ENCODE measurements around the gene KRT32. TPM values are rescaled to one million over a fixed set of nuclear protein-coding genes. Genes with fewer than 3 reads are reported as not detected.
A peak's percentile ranks its signal among the peaks of the same experiment; 100 is the strongest.

Gene KRT32
- total RNA-seq, 1 experiment from 2014 or later = not detected

DNA sequence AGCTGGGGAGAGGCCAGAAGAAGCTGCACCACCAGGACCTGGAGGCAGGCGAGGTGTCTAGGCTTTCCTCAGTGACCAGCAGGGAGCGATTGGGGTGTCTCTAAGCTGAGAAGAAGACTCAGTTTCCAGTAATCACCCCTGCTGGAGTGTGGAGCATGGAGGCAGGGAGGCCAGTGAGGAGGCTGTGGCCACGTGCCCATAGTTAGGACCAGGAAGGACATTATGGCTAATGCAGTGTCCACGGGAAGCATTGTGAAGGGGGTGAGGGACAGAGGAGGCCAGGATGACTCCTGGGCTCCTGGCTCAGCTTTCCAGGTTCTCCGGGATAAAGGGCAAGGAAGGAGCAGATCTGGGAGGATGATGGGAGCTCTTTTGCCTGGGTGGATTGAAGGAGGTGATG is 32.5 kb upstream of the KRT32 start:
- peaks cover 6% of the 10 kb centered on the region for H3K4me1 Mint-ChIP-seq (ENCODE audit: low read depth, unreplicated experiment)
- no peak for DNase-seq
- intact Hi-C loops (cut with micrococcal nuclease; ENCODE audit: unreplicated experiment) = loop anchor here (10.0 kb wide), 1 partner anchor 175 kb away; no protein-coding TSS in a partner anchor
- POLR2A ChIA-PET = no interaction called here
- no peaks in the 10 kb centered on the region for H3K9me3 Mint-ChIP-seq (ENCODE audit: unreplicated experiment)
- H3K27ac Mint-ChIP-seq (ENCODE audit: unreplicated experiment) = no peak overlapping the region
- H3K36me3 Mint-ChIP-seq (ENCODE audit: insufficient read depth, unreplicated experiment) = no peaks in the 10 kb centered on the region
- Histone ChIP-seq H3K4me3 (ENCODE audit: low read depth, low read length) (no peak overlapping the region), H3K9me3 (no peaks in the 10 kb centered on the region), H3K27me3 (replicated peaks; ENCODE audit: control insufficient read depth, insufficient read depth, low read length) (no peaks in the 10 kb centered on the region), H3K4me1 (no peaks in the 10 kb centered on the region; the same call in 1 of the 2 replicates), H3K36me3 (ENCODE audit: control insufficient read depth, insufficient read depth, low read length) (no peaks in the 10 kb centered on the region)
- CTCF ChIA-PET = no interaction called here
- H3K27me3 Mint-ChIP-seq (ENCODE audit: insufficient read depth, unreplicated experiment) = no peaks in the 10 kb centered on the region
- H3K4me3 Mint-ChIP-seq (ENCODE audit: unreplicated experiment) = no peak overlapping the region
- no TSS peak for BruUV-seq (replicated peaks)
- TF ChIP-seq, protein P1, sequence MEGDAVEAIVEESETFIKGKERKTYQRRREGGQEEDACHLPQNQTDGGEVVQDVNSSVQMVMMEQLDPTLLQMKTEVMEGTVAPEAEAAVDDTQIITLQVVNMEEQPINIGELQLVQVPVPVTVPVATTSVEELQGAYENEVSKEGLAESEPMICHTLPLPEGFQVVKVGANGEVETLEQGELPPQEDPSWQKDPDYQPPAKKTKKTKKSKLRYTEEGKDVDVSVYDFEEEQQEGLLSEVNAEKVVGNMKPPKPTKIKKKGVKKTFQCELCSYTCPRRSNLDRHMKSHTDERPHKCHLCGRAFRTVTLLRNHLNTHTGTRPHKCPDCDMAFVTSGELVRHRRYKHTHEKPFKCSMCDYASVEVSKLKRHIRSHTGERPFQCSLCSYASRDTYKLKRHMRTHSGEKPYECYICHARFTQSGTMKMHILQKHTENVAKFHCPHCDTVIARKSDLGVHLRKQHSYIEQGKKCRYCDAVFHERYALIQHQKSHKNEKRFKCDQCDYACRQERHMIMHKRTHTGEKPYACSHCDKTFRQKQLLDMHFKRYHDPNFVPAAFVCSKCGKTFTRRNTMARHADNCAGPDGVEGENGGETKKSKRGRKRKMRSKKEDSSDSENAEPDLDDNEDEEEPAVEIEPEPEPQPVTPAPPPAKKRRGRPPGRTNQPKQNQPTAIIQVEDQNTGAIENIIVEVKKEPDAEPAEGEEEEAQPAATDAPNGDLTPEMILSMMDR (IDR thresholded peaks at IDR 0.05; ENCODE audit: insufficient read depth in 1 of 2, low read depth in 1 of 2, low read length in 1 of 2, severe bottlenecking in 1 of 2, unreplicated experiment in 1 of 2) = no peak

DNA sequence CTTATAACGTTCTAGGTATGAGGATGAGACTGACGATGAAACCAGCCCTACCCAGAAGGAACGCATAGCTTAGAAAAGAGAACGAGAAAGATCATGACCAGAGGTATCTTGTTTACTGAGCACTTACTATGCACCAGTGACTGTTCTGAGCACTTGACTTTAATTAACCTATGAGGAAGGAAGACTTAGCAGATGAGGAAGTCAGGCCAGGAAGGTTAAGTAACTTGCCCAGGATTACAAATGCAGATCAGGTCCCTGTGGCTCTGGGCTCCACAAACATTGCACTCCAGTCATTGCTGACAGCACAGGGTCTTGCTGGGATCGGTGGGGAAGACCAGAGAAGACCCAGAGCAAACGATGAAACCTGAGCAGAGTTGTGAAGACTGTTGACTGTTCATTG is 31.1 kb upstream of the KRT32 start:
- no peaks in the 10 kb centered on the region for H3K27me3 Mint-ChIP-seq (ENCODE audit: insufficient read depth, unreplicated experiment)
- H3K9me3 ChIP-seq = no peaks in the 10 kb centered on the region
- peaks cover 6% of the 10 kb centered on the region for H3K4me1 Mint-ChIP-seq (ENCODE audit: low read depth, unreplicated experiment)
- H3K36me3 ChIP-seq (ENCODE audit: control insufficient read depth, insufficient read depth, low read length) = no peaks in the 10 kb centered on the region
- no peak for DNase-seq
- intact Hi-C loops (cut with micrococcal nuclease; ENCODE audit: unreplicated experiment) = loop anchor here (10.0 kb wide), 1 partner anchor 173 kb away; no protein-coding TSS in a partner anchor
- no peaks in the 10 kb centered on the region; the same call in 1 of the 2 replicates for H3K4me1 ChIP-seq
- H3K4me3 Mint-ChIP-seq (ENCODE audit: unreplicated experiment) = no peak overlapping the region
- no TSS peak for BruUV-seq (replicated peaks)
- H3K36me3 Mint-ChIP-seq (ENCODE audit: insufficient read depth, unreplicated experiment) = no peaks in the 10 kb centered on the region
- H3K27ac Mint-ChIP-seq (ENCODE audit: unreplicated experiment) = no peak overlapping the region
- TF ChIP-seq, protein P1 (IDR thresholded peaks at IDR 0.05; ENCODE audit: insufficient read depth in 1 of 2, low read depth in 1 of 2, low read length in 1 of 2, severe bottlenecking in 1 of 2, unreplicated experiment in 1 of 2) = no peak
- H3K4me3 ChIP-seq (ENCODE audit: low read depth, low read length) = no peak overlapping the region
- no peaks in the 10 kb centered on the region for H3K9me3 Mint-ChIP-seq (ENCODE audit: unreplicated experiment)
- CTCF ChIA-PET = interaction anchor here (0.5 to 2.2 kb wide), 2 partner anchors 51 to 293 kb away, joined by 3 to 7 read pairs; no protein-coding TSS in a partner anchor
- POLR2A ChIA-PET = no interaction called here
- no peaks in the 10 kb centered on the region for H3K27me3 ChIP-seq (replicated peaks; ENCODE audit: control insufficient read depth, insufficient read depth, low read length)

DNA sequence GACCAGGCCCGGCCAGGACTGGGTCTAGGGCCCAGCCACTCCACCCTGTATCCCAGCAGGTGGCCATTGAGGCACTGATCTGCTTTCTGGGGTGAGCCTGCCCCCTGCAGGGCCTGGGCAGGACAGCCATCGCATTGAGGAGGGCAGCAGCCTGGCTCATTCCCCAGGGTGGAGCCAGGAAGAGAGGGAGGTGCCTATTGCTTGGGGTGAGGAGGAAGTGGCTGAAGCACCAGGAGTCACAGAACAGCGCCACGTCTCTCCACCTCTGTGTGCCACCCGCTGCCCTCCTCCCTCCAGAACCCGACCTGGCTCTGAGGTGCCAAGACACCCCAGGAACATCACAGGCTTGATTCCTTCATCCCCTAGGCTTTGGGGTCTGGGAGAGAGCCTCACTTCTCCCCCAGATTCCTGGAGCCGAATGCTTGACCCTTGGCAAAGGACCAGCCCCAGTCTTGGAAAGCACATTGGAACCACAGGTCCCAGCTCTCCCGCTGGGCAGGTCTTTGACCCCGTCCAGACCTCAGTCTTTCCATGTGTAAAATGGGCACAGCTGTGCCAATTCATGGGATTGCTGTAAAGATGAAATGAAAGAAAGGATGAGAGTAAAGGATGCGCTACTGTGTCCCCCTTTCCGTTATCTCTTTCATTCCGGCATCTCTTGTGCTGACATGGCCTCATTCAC is 29.8 kb upstream of the KRT32 start:
- TF ChIP-seq, protein P1 (IDR thresholded peaks at IDR 0.05; ENCODE audit: insufficient read depth in 1 of 2, low read depth in 1 of 2, low read length in 1 of 2, severe bottlenecking in 1 of 2, unreplicated experiment in 1 of 2) = peak; percentile 61 to 64
- Mint-ChIP-seq H3K27ac (ENCODE audit: unreplicated experiment) (no peak overlapping the region), H3K9me3 (ENCODE audit: unreplicated experiment) (no peaks in the 10 kb centered on the region), H3K4me3 (ENCODE audit: unreplicated experiment) (no peak overlapping the region), H3K36me3 (ENCODE audit: insufficient read depth, unreplicated experiment) (no peaks in the 10 kb centered on the region), H3K4me1 (ENCODE audit: low read depth, unreplicated experiment) (peaks cover 6% of the 10 kb centered on the region), H3K27me3 (ENCODE audit: insufficient read depth, unreplicated experiment) (no peaks in the 10 kb centered on the region)
- intact Hi-C loops (cut with micrococcal nuclease; ENCODE audit: unreplicated experiment) = loop anchor here (10.0 kb wide), 1 partner anchor 172 kb away; no protein-coding TSS in a partner anchor
- POLR2A ChIA-PET = no interaction called here
- no TSS peak for BruUV-seq (replicated peaks)
- no peaks in the 10 kb centered on the region for H3K9me3 ChIP-seq
- peak; percentile 76 to 79 for DNase-seq
- H3K27me3 ChIP-seq (replicated peaks; ENCODE audit: control insufficient read depth, insufficient read depth, low read length) = no peaks in the 10 kb centered on the region
- H3K4me3 ChIP-seq (ENCODE audit: low read depth, low read length) = no peak overlapping the region
- no peaks in the 10 kb centered on the region for H3K36me3 ChIP-seq (ENCODE audit: control insufficient read depth, insufficient read depth, low read length)
- H3K4me1 ChIP-seq = no peaks in the 10 kb centered on the region; the same call in 1 of the 2 replicates
- CTCF ChIA-PET = interaction anchor here (0.6 to 2.2 kb wide), 3 partner anchors 52 to 148 kb away, joined by 3 to 7 read pairs (median 5); no protein-coding TSS in a partner anchor

Data from Caco-2 (cell line).